Ramos (cell line): ENCODE data around the gene ILK.

Experiments
- in situ Hi-C: fragments of 300-500 bp; cut with MboI; formaldehyde crosslinking; loops from one replicate; pipeline ENCODE4 v1.14.3; 2022; ENCODE audit warnings: low sequenced_read_pairs; ENCODE audit not compliant: unreplicated experiment

Gene ILK

DNA sequence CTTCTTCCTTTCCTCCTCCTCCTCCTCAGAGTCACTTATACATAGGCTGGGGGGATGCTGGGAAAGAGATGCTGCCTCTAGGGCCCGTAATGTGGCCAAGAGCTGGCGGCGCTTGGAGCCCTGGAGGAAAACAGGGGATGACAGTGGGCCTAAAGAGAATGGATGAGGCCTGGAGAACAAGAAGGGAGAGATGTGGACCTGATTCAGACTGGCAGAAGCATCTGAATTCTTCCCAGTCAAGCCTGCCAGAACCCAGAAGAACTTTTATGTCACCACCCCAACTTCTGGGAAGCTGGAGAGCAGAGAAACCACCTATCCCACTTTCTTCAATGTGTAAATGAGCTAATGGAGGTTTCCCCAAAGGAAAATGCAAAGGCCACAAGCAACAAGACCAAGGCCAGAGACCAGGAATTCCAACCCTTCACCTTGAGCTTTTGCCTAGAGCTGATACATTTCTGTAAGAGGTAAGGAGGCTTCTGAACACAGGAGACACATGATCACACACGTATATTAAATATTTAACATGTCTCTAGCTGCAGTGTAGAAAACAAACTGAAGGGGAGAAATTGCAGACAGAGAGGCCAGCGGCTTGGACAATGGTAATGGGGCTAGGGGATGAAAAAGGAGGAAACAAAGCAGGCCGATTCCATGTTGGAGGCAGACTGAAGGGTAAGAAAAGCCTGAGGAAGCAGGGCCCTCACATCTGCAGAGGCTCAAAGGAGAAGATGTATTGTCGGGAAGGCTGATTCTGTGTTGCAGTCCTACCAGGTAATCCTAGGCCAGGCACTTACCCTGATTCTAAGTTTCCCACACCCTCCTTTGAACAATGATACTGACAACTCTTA lies 1.3 kb upstream of the ILK start:
- in situ Hi-C loops: no loop called here

DNA sequence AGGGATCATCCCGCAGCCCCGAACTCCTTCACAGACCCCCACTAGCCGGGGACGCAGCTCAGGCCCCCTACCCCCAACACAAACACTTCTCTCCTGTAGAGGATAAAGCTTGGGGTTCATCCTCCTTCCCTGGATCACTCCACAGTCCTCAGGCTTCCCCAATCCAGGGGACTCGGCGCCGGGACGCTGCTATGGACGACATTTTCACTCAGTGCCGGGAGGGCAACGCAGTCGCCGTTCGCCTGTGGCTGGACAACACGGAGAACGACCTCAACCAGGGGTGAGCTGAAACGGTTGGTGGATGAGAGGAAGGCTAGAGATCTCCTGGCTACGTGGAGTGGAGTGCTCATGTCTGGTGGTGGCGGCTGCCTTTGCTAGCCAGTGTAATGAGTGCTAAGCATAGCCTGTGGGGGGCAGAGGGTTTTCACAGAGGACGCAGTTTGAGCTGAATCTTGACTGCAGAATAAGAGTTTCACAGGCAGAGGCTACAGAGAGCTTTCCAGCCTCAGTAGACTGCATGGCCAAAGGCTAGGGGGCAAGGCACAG lies 580 bp downstream of the ILK start:
- in situ Hi-C loops: no loop called here

DNA sequence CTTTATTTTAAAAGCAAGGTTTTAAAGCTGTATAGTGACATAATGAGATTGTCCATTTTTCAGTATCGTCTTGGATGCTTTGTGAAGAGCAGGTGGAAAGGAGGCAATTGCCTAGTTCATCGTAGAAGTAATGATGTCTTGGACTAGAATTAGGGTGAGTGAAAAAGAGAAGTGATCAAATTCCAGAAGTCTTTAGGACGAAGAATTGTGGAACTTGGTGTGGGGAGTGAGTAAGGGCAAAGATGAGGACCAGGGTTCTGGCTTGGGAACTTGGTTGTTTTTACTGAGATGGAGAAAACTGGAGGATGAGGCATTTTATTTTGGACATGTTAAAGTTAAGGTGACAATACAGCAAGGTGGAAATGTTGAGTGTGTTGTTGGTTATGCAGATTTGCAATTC lies 1.2 kb downstream of the ILK start:
- in situ Hi-C loops: no loop called here

DNA sequence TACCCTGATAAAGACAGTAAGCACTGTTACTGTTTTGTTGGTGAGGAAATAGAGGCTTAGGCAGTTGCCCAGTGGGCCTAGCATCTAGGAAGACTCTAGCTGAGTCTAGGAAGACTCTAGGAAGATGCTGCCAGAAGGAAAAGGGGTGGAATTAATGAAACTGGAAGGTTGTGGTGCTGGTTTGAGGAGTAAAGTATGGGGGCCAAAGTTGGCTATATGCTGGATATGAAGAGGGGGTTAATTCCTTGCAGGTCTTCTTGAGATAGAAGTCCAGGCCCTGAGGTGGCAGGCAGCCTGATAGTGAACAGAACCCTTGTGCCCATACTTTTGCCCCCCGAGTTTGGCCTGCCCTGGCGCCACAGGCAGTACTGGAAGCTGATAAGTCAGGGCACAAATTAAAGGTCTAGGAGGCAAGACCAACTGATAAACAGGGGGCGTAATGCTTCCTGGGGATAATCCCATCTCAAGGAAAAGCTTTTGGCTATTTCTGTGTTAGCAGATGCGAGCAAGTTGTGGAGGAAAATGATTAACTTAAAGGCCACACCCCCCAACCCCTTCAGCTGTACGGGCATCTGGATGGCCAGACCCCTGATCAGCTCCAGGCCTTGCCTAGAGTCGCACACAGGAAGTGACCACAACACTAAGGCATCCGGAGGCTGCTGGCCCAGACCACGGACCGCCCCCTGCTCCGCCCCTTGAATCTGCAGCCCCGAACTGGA lies 3.1 kb downstream of the ILK start:
- in situ Hi-C loops: no loop called here

DNA sequence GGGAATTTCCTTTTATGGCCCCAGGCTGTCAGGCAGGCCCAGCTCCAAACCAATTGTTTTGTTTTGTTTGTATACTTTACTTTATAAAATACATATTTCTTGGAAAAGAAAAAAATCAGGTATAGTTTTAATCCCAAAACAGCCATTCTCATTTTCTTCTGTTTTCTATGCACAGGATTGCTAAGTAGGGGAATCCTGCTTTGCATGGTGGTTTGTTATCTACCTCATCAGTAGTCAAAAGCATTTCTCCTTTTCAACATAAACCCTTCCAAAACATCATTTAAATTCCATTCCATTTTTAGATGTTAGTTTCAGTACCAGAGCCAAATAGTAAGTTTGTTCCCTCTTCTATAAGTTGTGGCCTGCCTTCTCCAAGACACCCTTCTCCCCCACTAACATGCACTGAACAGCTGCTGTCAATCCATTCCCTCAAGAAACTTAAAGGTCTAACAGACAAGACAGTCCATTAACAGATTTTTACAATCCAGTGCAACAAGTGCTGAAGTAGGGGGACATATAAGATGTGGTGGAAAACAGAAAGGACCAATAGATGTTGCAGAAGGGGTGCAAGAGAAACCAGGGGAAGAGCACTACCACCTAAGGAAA lies 3.7 kb downstream of the ILK start:
- in situ Hi-C loops: no loop called here

DNA sequence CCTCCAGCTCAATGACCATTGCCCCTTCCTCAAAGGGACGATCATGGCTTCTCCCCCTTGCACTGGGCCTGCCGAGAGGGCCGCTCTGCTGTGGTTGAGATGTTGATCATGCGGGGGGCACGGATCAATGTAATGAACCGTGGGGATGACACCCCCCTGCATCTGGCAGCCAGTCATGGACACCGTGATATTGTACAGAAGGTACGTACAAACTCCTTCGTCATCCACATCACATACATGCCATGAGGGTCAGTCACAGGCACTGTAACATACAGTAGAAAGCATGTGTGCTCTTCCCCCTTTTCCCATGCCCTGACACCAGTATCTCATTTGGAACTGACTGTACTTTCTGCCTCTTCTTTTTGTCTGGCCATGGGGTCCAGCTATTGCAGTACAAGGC lies 4.4 kb downstream of the ILK start:
- in situ Hi-C loops: no loop called here

DNA sequence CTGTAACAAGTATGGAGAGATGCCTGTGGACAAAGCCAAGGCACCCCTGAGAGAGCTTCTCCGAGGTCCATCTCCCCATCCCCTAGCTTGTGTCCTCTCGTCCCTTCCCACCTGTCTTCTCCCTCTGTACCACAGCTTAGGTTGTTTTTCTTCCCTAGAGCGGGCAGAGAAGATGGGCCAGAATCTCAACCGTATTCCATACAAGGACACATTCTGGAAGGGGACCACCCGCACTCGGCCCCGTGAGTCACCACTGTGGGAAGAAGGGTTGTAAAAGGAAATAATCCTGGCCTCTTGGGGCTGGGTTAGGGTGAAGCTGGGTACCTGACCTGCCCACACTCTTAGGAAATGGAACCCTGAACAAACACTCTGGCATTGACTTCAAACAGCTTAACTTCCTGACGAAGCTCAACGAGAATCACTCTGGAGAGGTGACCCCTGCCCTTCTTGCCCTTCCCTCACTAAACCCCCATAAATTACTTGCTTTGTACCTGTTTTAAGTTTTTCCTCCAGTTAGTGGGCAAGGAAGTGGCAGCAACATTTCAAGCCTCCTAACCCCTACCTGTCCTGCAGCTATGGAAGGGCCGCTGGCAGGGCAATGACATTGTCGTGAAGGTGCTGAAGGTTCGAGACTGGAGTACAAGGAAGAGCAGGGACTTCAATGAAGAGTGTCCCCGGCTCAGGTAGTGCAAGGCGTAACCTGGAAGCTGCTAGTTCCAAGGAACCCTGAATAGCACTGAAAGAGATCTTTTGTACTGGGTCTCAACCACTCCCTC lies 5.3 kb downstream of the ILK start:
- in situ Hi-C loops: no loop called here

DNA sequence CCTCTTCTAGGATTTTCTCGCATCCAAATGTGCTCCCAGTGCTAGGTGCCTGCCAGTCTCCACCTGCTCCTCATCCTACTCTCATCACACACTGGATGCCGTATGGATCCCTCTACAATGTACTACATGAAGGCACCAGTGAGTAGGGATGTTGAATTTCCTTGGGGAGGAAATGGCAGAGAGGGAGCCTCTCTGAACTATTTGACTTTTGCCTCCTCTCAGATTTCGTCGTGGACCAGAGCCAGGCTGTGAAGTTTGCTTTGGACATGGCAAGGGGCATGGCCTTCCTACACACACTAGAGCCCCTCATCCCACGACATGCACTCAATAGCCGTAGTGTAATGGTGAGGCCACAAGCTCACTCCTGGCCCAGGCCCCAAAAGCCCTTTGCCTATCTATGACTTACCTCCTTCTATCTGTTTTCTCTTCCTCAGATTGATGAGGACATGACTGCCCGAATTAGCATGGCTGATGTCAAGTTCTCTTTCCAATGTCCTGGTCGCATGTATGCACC lies 6.0 kb downstream of the ILK start:
- in situ Hi-C loops: no loop called here

DNA sequence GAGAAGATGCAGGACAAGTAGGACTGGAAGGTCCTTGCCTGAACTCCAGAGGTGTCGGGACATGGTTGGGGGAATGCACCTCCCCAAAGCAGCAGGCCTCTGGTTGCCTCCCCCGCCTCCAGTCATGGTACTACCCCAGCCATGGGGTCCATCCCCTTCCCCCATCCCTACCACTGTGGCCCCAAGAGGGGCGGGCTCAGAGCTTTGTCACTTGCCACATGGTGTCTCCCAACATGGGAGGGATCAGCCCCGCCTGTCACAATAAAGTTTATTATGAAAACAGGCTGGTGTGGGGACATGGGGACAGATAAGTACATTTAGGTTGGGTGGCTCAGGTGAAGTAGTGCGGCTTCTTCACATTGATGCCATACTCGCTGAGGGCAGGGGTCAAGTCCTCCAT lies 7.0 kb downstream of the ILK start:
- in situ Hi-C loops: no loop called here

DNA sequence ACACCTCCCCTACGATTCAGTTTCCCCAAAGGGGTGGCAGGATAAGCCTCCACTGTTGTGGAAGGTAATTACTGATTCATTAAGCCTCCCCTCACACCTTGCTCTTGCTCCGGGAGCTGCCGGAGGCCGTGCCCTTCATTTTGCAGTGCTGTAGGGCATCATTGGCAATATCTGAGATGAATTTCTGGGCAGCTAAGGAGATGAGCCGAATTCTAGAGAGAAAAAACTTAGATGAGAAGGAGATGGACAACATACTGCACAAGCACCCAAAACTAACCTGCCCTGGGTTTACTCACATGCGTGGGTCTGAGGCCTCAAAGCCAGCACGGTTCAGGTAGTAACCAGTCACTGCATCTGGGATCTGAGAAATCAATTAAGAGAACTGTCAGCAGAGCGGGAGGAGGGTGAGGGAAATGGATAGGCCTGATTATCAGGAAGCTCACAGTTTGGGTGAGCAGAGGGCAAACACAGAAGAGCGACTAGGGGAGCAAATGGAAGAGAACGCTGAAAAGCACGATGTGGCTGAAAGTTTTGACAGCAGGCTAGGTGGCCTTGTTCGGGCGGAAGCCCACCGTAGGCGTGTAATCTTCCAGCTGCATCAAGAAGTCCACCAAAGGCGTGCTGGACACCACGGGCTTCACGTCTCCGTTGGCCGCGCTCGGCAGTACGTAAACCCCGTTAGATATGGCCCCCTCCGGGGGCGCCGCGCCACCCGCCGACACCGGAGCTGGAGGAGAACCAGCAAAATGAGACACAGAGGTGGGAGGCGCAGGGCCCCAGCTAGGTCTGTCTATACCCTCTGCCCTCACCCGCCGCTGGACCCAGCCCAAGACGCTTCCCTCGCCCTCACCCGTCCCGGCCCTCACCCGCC lies 7.8 kb downstream of the ILK start:
- in situ Hi-C loops: no loop called here

DNA sequence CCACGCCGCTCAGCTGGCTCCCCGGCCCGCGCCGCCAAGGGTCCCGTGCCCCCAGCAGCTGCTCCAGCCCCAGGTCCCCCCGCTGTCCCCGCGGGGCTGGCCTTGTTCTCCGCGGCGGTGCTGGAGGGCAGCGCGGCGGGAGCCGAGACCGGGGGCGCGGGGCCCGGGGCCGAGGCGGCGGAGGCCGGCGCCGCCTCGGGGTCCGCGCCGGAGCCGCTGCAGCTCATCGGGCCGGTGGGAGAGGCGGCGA lies 8.3 kb downstream of the ILK start:
- in situ Hi-C loops: no loop called here

DNA sequence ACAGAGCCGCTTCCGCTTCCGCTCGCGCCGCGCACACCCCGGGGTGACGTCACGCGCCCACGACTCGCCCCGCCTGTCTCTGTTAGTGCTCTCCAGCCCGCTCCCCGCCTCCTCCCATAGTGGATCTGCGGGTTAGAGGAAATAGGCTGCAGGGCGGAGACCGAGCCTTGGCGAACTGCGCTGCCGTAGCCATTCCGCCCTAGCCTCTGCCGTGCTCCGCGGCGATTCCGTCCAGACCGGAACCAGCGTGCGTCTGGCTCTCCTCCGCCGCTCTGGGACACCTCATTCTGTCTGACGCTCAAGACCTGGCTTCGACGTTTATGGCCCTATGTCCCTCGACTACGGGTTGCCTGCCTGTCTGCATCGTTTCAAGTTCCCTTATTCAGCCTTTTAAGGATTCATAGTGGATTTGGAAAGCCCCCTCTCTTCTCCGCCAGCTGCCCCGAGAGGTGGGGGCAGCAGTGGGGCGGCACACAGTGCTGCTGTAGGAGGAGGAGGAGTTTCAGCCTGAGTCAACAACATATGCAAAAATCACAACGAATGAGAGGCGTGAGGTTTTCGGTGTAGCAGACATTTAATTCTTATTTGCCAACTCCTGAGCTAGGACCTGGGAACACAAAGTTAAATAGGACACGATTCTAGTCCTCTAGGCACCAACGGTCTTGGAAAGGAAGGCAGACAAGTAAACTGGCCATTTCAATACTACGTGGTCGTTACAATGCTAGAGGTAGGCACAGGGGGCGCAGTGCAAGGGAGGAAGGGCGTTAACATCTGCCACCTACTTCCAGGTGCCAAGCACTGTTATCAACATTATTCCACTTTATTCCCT lies 8.9 kb downstream of the ILK start, which contains the start of gene TAF10:
Gene TAF10, minus strand, starts transcription at position 4 of the 829 bp plus-strand sequence. CDS start 27 bp downstream, outside the sequence.
- in situ Hi-C loops: no loop called here

DNA sequence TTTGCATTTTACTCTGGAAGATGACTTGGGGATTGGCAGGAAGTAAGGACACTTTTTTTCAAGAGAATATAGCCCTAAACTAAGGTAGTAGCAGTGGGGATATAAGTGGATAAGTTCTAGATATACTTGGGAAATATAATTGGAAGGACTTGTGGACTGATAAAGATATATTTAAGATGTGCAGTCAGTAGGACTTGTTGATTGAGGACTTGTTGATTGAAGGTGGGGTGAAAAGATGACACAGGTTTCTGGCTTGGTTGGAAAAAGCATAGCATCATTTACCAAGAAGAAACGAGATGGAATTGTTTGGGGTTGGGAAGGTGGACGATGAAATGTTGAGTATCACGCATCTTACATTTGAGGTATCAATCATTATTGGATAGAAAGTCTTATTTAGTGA lies 9.9 kb downstream of the ILK start:
- in situ Hi-C loops: no loop called here

DNA sequence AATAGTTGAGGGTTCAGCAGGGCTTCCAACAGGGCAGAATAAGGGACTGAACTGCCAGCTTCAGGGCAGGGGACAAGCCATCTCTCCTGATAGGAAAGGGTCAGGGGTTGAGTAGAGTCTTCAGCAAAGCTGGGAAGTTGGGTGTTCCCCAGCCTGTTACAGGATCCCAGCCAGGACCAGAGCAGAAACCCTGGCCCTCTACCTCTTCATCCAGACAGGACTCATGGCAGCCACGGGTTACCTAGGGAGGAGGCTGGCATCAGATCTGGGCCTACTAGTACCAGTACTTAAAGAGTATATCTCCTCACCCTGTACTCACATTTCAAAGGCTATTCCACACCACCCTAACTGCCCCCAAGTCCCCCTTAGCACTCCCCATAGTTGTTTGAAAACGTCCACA lies 10.9 kb downstream of the ILK start:
- in situ Hi-C loops: no loop called here

DNA sequence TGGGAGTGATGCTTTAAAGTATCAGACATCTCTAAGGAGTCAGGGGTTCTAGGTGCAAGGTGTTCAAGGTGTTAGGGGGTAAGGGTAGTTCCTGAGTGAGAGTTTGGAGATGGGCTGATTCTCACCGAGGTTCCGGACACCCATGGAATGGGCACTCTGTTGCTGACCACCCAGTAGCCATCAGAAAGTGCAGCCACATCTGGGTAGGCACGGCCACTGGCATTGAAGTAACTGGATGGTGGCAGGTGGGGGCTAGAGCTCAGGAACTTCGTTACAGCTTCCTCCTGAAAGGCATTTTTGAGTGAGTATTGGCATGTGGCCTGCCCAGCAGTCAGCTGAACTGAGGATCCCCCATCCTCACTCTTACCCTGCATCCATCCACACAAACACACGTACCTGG lies 11.5 kb downstream of the ILK start:
- in situ Hi-C loops: no loop called here

DNA sequence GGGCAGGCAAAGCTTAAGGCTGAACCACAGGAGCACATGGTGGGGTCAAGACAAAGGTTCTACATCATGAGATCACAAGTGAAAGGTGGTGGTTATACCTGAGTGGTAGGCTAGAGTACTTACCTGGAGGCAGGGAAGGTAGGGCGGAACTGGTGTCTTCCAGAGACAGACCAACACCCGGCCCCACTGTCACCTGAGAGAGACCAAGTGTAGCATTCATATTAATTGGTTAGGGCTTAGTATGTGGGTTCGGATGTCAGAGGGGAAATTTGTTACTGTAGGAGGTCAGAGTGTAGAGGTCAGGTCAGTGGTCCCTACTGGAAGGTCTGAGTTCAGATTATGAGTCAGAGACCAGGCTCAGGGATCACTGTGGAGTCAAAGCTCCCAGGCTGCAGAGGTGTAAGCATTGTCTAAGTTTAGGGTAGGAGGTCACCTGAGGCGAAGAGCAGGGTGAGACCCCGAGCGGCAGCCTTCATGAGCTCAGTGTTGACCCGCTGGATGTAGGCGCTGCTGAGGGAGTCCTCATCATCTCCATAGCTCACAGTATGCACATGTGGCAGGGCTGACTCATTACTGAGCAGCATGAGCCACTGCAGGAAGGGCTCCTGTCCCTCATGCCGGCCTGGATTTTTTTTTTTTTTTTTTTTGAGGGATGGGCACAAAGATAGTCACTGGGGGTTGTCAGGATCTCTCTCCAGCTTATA lies 12.5 kb downstream of the ILK start:
- in situ Hi-C loops: no loop called here

DNA sequence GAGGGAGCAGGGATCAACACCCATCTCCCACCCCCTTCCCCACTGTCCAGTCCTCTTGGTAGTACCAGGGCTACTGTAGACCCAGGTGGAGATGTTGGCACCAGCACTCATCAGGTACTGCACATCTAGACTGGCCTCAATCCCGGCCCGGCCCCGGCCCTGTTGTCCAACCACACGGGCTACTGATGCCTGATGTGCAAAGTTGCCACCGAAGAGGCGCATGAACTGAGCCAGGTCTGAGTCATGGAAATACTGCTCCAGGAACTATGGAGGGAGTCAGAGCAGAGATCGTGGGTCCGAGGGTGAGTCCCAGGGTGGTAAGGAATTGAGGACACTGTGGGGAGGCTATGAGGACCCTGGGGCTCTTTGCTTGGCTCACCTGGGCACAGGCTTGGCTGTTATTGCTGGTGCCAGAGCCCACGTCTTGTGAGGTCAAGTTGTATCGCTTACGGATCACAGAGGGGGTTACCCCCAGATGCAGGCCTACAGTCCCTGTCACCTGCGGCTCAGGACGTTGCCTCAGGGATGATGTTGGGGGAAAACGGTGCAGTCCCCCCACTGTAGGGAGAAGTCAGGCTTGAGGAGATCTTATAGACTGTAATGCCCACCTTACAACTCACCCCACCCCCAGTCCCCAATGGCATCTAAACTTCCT lies 13.1 kb downstream of the ILK start:
- in situ Hi-C loops: no loop called here
